ENCODE measurements around the gene PCK1. TPM values are rescaled to one million over a fixed set of nuclear protein-coding genes. Genes with fewer than 3 reads are reported as not detected.

Gene PCK1
- total RNA-seq, 1 experiment from 2014 or later = 0.21 TPM

- H3K4me3 ChIP-seq (ENCODE audit: low read depth in 2 of 2, low read length in 2 of 2) = no peak overlapping the region
- ChIA-PET POLR2A (no interaction called here), CTCF (no interaction called here)
- in situ Hi-C loops (cut with HindIII; ENCODE audit: low pct_unique_long_range_greater_than_20kb, low sequenced_read_pairs) = no loop called here
- no peaks in the 10 kb centered on the region for H3K9me3 ChIP-seq (ENCODE audit: control insufficient read depth, insufficient read depth, low read depth, low read length)
- H3K27ac ChIP-seq (ENCODE audit: low read length) = no peak overlapping the region
- intact Hi-C loops (cut with micrococcal nuclease; ENCODE audit: unreplicated experiment) = no loop called here
- H3K27me3 ChIP-seq (ENCODE audit: control insufficient read depth, insufficient read depth, low read length) = no peaks in the 10 kb centered on the region; the same call in 1 of the 2 replicates
- H3K36me3 ChIP-seq (ENCODE audit: control insufficient read depth, insufficient read depth, low read length) = no peaks in the 10 kb centered on the region
- DNase-seq (ENCODE audit: low read depth, low spot score) (no peak), ATAC-seq (no peak)
- no TSS peak for BruUV-seq (replicated peaks)
- H3K4me1 ChIP-seq (ENCODE audit: control insufficient read depth, insufficient read depth, low read length) = no peaks in the 10 kb centered on the region
- TF ChIP-seq SIN3A (IDR thresholded peaks at IDR 0.05; ENCODE audit: borderline replicate concordance, insufficient read depth, low read depth, low read length) = no peak
- TF ChIP-seq REST (IDR thresholded peaks at IDR 0.05; ENCODE audit: insufficient read depth in 1 of 2, low read depth in 2 of 2, low read length in 1 of 2) = no peak
- no peak for TF ChIP-seq TCF7L2 (IDR thresholded peaks at IDR 0.05; ENCODE audit: low read depth, low read length)
- no peak for TF ChIP-seq POLR2AphosphoS5 (IDR thresholded peaks at IDR 0.05; ENCODE audit: low read depth, low read length)
These were observed 31.7 kb upstream of the PCK1 start for GRCh38 chr20:57529160-57529585.

DNA sequence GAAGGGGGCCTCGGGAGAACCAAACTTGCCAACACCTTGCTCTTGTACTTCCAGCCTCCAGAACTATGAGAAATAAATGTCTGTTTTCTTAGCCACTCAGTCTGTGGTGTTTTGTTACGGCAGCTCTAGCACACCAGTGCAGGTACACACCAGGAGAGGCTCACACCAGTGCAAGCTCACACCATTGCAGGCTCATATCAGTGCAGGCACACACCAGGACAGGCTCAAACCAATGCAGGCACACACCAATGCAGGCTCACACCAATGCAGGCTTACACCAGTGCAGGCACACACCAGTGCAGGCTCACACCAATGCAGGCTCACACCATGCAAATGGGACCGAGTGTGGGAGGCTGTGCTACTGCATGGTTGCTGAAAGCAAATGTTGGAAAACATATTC is 31.1 kb upstream of the PCK1 start:
- no peak for ATAC-seq
- no TSS peak for BruUV-seq (replicated peaks)
- CTCF ChIA-PET = no interaction called here

More for the DNA sequence above, 31.1 kb upstream of the PCK1 start:
- H3K9me3 ChIP-seq (ENCODE audit: control insufficient read depth, insufficient read depth, low read depth, low read length) = no peaks in the 10 kb centered on the region
- POLR2A ChIA-PET = no interaction called here
- H3K36me3 ChIP-seq (ENCODE audit: control insufficient read depth, insufficient read depth, low read length) = no peaks in the 10 kb centered on the region
- TF ChIP-seq, protein P1, sequence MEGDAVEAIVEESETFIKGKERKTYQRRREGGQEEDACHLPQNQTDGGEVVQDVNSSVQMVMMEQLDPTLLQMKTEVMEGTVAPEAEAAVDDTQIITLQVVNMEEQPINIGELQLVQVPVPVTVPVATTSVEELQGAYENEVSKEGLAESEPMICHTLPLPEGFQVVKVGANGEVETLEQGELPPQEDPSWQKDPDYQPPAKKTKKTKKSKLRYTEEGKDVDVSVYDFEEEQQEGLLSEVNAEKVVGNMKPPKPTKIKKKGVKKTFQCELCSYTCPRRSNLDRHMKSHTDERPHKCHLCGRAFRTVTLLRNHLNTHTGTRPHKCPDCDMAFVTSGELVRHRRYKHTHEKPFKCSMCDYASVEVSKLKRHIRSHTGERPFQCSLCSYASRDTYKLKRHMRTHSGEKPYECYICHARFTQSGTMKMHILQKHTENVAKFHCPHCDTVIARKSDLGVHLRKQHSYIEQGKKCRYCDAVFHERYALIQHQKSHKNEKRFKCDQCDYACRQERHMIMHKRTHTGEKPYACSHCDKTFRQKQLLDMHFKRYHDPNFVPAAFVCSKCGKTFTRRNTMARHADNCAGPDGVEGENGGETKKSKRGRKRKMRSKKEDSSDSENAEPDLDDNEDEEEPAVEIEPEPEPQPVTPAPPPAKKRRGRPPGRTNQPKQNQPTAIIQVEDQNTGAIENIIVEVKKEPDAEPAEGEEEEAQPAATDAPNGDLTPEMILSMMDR (IDR thresholded peaks at IDR 0.05) = no peak
- TF ChIP-seq POLR2AphosphoS5 (IDR thresholded peaks at IDR 0.05; ENCODE audit: low read depth, low read length) (no peak), SIN3A (IDR thresholded peaks at IDR 0.05; ENCODE audit: borderline replicate concordance, insufficient read depth, low read depth, low read length) (no peak), TCF7L2 (IDR thresholded peaks at IDR 0.05; ENCODE audit: low read depth, low read length) (no peak), REST (IDR thresholded peaks at IDR 0.05; ENCODE audit: insufficient read depth in 1 of 2, low read depth in 2 of 2, low read length in 1 of 2) (no peak)
- in situ Hi-C loops (cut with HindIII; ENCODE audit: low pct_unique_long_range_greater_than_20kb, low sequenced_read_pairs) (no loop called here), intact Hi-C loops (cut with micrococcal nuclease; ENCODE audit: unreplicated experiment) (no loop called here)
- H3K27me3 ChIP-seq (ENCODE audit: control insufficient read depth, insufficient read depth, low read length) = no peaks in the 10 kb centered on the region; the same call in 1 of the 2 replicates
- H3K4me1 ChIP-seq (ENCODE audit: control insufficient read depth, insufficient read depth, low read length) = no peaks in the 10 kb centered on the region
- H3K4me3 ChIP-seq (ENCODE audit: low read depth in 2 of 2, low read length in 2 of 2) = no peak overlapping the region
- no peak overlapping the region for H3K27ac ChIP-seq (ENCODE audit: low read length)
- DNase-seq (ENCODE audit: low read depth, low spot score) = no peak

Data from Panc1 (cell line).